ENCODE results near the gene MEGF11.

DNA sequence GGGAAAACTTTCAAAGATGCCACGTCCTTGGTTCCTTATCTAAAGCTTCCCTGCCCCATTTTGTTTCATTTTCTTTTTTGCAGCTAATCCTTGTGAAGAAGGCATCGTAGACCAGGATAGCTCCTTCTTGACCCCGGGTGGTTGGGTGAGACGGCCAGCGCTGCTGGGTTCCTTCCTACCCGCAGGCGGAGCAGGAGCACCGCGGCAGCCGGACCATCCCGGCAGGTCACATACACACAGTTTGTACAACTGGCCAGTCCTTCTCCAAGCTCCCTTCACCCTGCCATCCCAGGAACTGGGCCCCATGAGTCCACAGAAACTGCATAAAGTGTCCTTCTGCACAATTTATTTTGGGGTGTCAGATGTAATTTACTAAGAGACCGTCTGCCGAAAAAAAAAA is 83.9 kb downstream of the MEGF11 start:
- TF ChIP-seq, protein P1, sequence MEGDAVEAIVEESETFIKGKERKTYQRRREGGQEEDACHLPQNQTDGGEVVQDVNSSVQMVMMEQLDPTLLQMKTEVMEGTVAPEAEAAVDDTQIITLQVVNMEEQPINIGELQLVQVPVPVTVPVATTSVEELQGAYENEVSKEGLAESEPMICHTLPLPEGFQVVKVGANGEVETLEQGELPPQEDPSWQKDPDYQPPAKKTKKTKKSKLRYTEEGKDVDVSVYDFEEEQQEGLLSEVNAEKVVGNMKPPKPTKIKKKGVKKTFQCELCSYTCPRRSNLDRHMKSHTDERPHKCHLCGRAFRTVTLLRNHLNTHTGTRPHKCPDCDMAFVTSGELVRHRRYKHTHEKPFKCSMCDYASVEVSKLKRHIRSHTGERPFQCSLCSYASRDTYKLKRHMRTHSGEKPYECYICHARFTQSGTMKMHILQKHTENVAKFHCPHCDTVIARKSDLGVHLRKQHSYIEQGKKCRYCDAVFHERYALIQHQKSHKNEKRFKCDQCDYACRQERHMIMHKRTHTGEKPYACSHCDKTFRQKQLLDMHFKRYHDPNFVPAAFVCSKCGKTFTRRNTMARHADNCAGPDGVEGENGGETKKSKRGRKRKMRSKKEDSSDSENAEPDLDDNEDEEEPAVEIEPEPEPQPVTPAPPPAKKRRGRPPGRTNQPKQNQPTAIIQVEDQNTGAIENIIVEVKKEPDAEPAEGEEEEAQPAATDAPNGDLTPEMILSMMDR (IDR thresholded peaks at IDR 0.05), result no peak
- TF ChIP-seq POLR2AphosphoS5 (IDR thresholded peaks at IDR 0.05), result no peak

Measured in breast epithelium (tissue), 3 donors.